Neural cell (in vitro differentiated cells): ENCODE measurements around the gene KIF5C. TPM values are rescaled to one million over a fixed set of nuclear protein-coding genes. Genes with fewer than 3 reads are reported as not detected.

Source experiments
- H2AFZ ChIP-seq: fragments of 200-600, 300-800 bp; sonication (generic), shearing (Covaris generic); 2 replicates; pipeline ENCODE4 v1.6.0; 2014; ENCODE audit warnings: low read depth, mild to moderate bottlenecking, antibody characterized with exemption, low read length, moderate library complexity
- H3F3A ChIP-seq: fragments of 200-600 bp; shearing (Covaris generic); 2 replicates; pipeline ENCODE4 v1.6.1; 2016; ENCODE audit warnings: mild to moderate bottlenecking, moderate library complexity, mixed read lengths, antibody characterized with exemption, low read length; ENCODE audit not compliant: insufficient read depth, poor library complexity, severe bottlenecking
- H3K27ac ChIP-seq: fragments of 200-600, 300-800 bp; sonication (generic), shearing (Covaris generic); 2 replicates; pipeline ENCODE4 v1.5.1; 2014; ENCODE audit warnings: mild to moderate bottlenecking, low read length, moderate library complexity
- H3K27me3 ChIP-seq: fragments of 300-800, 200-600 bp; sonication (generic), shearing (Covaris generic); 2 replicates; pipeline ENCODE4 v1.6.0; 2014; ENCODE audit warnings: mild to moderate bottlenecking, low read depth, low read length, moderate library complexity; ENCODE audit not compliant: insufficient read depth
- H3K36me3 ChIP-seq: fragments of 300-800, 200-600 bp; sonication (generic), shearing (Covaris generic); 2 replicates; pipeline ENCODE4 v1.5.1; 2014; ENCODE audit warnings: mild to moderate bottlenecking, antibody characterized with exemption, low read length, moderate library complexity; ENCODE audit not compliant: insufficient read depth
- H3K4me2 ChIP-seq: fragments of 300-800, 200-600 bp; sonication (generic), shearing (Covaris generic); 2 replicates; pipeline ENCODE4 v1.6.0; 2014; ENCODE audit warnings: mild to moderate bottlenecking, low read length
- H3K4me3 ChIP-seq: fragments of 300-800, 200-600 bp; sonication (generic), shearing (Covaris generic); 2 replicates; pipeline ENCODE4 v1.5.1; 2014; ENCODE audit warnings: mild to moderate bottlenecking, low read length, moderate library complexity
- H3K79me2 ChIP-seq: fragments of 200-600 bp; shearing (Covaris generic); replicated peaks from 2 replicates; pipeline ENCODE4 v1.6.0; 2014; ENCODE audit warnings: mild to moderate bottlenecking, low read length, moderate library complexity; ENCODE audit not compliant: insufficient read depth
- H3K9ac ChIP-seq: fragments of 300-800, 200-600 bp; sonication (generic), shearing (Covaris generic); 2 replicates; pipeline ENCODE4 v1.6.1; 2016; ENCODE audit warnings: mild to moderate bottlenecking, low read length, mixed read lengths
- H3K9me2 ChIP-seq: fragments of 200-600 bp; shearing (Covaris generic); 2 replicates; pipeline ENCODE4 v1.6.1; 2016; ENCODE audit warnings: mild to moderate bottlenecking, low read length, mixed read lengths; ENCODE audit not compliant: insufficient read depth
- H3K9me3 ChIP-seq: fragments of 200-600, 300-800 bp; sonication (generic), shearing (Covaris generic); 2 replicates; pipeline ENCODE4 v1.6.1; 2016; ENCODE audit warnings: mild to moderate bottlenecking, mixed run types, low read length, moderate library complexity, mixed read lengths
- H4K20me1 ChIP-seq: fragments of 200-600 bp; shearing (Covaris generic); 2 replicates; pipeline ENCODE4 v1.6.1; 2016; ENCODE audit warnings: mild to moderate bottlenecking, mixed run types; ENCODE audit not compliant: insufficient read depth
- CTCF ChIP-seq: fragments of 450-650 bp; IDR thresholded peaks from 2 replicates; pipeline ENCODE4 v1.5.1; 2014; ENCODE audit warnings: antibody characterized with exemption, mild to moderate bottlenecking, moderate library complexity; ENCODE audit not compliant: poor library complexity, severe bottlenecking
- EP300 ChIP-seq: fragments of 450-650 bp; conservative IDR thresholded peaks from 2 replicates; pipeline ENCODE4 v1.6.1; 2014; ENCODE audit warnings: antibody characterized with exemption, mild to moderate bottlenecking, moderate library complexity; ENCODE audit not compliant: poor library complexity, severe bottlenecking
- EZH2 ChIP-seq: fragments of 200-600, 300-800 bp; shearing (Covaris generic), sonication (generic); IDR thresholded peaks from 2 replicates; pipeline ENCODE4 v1.6.1; 2014; ENCODE audit warnings: antibody characterized with exemption, low read length, borderline replicate concordance, mild to moderate bottlenecking; ENCODE audit not compliant: insufficient read depth, poor library complexity, severe bottlenecking
- MXI1 ChIP-seq: fragments of 450-650 bp; conservative IDR thresholded peaks from 2 replicates; pipeline ENCODE4 v1.6.1; 2014; ENCODE audit warnings: antibody characterized with exemption, mild to moderate bottlenecking; ENCODE audit not compliant: poor library complexity, severe bottlenecking
- POLR2AphosphoS5 ChIP-seq: IDR thresholded peaks from 2 replicates; pipeline ENCODE4 v1.6.1; 2012
- RAD21 ChIP-seq: fragments of 450-650 bp; conservative IDR thresholded peaks from 2 replicates; pipeline ENCODE4 v1.6.1; 2014; ENCODE audit warnings: antibody characterized with exemption, mild to moderate bottlenecking, moderate library complexity
- REST ChIP-seq: IDR thresholded peaks from 2 replicates; pipeline ENCODE4 v1.6.1; 2012; ENCODE audit warnings: borderline replicate concordance
- SMC3 ChIP-seq: fragments of 450-650 bp; conservative IDR thresholded peaks from 2 replicates; pipeline ENCODE4 v1.6.1; 2014; ENCODE audit warnings: antibody characterized with exemption, mild to moderate bottlenecking, moderate library complexity; ENCODE audit not compliant: poor library complexity
- TAF1 ChIP-seq: IDR thresholded peaks from 2 replicates; pipeline ENCODE4 v1.6.1; 2012; ENCODE audit warnings: low read depth
- polyA plus RNA-seq: library from polyadenylated mRNA; depleted of rRNA; stranded (reverse); fragments of >200 nt; gene quantifications from 2 replicates; pipeline ENCODE4 v1.2.3, GENCODE V29; 2014

Gene KIF5C
- polyA plus RNA-seq, 1 donor from 2014 or later, result 527 TPM

- H3K4me3 ChIP-seq, result no peak overlapping the region
- no peak overlapping the region for H3K27ac ChIP-seq
- no peaks in the 10 kb centered on the region for H3F3A ChIP-seq
- TF ChIP-seq EP300 (no peak), TAF1 (no peak), RAD21 (no peak), REST (no peak), CTCF (no peak), MXI1 (no peak), EZH2 (no peak), POLR2AphosphoS5 (no peak)
- peaks cover 22% of the 10 kb centered on the region for H4K20me1 ChIP-seq
- H3K9me2 ChIP-seq, result no peaks in the 10 kb centered on the region
- H3K79me2 ChIP-seq, result peaks cover 29% of the 10 kb centered on the region
- no peaks in the 10 kb centered on the region for H3K36me3 ChIP-seq
- H3K9ac ChIP-seq, result no peak overlapping the region
- H3K4me2 ChIP-seq, result no peak overlapping the region
- H3K27me3 ChIP-seq, result no peaks in the 10 kb centered on the region
- no peaks in the 10 kb centered on the region for H3K9me3 ChIP-seq
- H2AFZ ChIP-seq, result no peak overlapping the region
These were observed 5.6 kb downstream of the KIF5C start for GRCh38 chr2:148880636-148881035.

GRCh38 chr2:148882051-148882450 lies 7.0 kb downstream of the KIF5C start:
- Histone ChIP-seq H3K36me3 (no peaks in the 10 kb centered on the region), H3K9me2 (no peaks in the 10 kb centered on the region), H3K9ac (no peak overlapping the region), H3K9me3 (no peaks in the 10 kb centered on the region), H3K4me3 (no peak overlapping the region), H3K4me2 (no peak overlapping the region), H4K20me1 (peaks cover 20% of the 10 kb centered on the region), H2AFZ (no peak overlapping the region), H3F3A (no peaks in the 10 kb centered on the region), H3K27me3 (no peaks in the 10 kb centered on the region), H3K79me2 (peaks cover 37% of the 10 kb centered on the region), H3K27ac (no peak overlapping the region)
- TF ChIP-seq RAD21 (no peak), REST (no peak), EZH2 (no peak), CTCF (no peak), EP300 (no peak), SMC3 (no peak), POLR2AphosphoS5 (no peak), MXI1 (no peak), TAF1 (no peak)
